Activated CD4-positive, CD25-positive, alpha-beta regulatory T cell treated with anti-CD3 and anti-CD28 coated beads, Interleukin-2, amount 50 U/mL, for 16 hours (primary cell): ENCODE results near the gene CNN3.

Source experiments
- DNase-seq: peaks from one replicate; pipeline ENCODE4 v3.0.0-alpha.2; 2020; ENCODE audit warnings: low read depth, low spot score

The CNN3 gene

DNA sequence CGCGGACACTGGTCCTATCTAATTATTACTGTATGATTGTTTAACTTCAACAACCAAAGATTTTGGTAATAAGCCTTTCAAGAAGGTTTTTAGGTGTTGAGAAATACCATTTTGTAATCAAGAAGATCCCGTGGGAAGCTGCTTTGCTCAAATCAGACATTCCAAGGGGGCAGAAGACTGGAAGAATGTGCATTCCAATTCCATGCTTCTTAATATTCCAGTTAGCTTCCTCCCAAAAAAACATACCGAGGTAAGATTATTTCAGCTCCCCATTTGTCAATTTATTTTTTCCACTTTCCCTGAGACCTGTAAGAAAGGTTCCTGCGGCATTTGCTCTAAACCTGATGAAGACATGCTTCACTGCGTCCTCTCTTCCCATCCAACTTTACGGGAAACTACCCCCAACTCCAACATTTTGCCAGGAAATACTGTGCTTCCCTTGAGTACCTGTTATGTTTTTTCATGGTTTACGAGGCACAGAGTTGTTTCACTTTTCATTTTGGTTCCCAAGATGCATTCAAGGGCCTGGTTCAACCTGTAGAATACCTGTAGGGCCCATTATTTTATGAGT lies 4.1 kb downstream of the CNN3 start:
- DNase-seq: no peak

DNA sequence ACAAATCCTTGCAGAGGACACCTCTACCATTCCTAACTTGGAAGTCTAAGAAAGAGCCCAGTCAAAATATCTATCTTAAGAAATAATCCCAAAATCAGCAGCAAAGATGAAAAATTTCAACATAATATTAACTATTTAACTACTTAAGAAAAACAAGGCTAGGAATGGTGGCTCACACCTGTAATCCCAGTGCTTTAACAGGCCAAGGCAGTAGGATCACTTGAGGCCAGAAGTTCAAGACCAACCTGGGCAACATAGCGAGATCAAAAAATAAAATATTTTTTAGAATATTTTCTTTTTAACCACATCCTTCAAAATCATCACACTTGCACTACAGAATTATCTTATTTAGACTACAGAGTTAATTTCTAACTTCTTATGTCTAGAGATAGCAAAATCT lies 4.9 kb downstream of the CNN3 start:
- DNase-seq: no peak

DNA sequence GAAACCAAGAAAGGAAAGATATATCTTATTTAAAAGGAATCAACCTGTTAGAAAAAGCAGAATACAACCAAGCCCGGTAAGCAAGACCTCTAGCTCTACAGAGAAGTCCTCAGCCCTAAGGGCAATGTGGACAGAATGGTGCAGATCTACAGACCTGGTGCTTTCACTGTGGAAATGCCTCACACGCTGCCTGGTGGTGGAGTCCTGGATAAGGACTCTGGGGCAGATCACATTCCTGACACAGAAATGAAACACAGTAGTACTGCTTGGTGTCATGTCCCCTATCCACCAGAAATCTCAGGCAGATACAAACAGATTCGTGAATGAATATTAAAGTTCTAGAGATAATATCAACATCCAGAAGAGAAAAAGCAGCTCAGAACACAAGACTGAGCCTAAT lies 6.8 kb downstream of the CNN3 start:
- DNase-seq: no peak

DNA sequence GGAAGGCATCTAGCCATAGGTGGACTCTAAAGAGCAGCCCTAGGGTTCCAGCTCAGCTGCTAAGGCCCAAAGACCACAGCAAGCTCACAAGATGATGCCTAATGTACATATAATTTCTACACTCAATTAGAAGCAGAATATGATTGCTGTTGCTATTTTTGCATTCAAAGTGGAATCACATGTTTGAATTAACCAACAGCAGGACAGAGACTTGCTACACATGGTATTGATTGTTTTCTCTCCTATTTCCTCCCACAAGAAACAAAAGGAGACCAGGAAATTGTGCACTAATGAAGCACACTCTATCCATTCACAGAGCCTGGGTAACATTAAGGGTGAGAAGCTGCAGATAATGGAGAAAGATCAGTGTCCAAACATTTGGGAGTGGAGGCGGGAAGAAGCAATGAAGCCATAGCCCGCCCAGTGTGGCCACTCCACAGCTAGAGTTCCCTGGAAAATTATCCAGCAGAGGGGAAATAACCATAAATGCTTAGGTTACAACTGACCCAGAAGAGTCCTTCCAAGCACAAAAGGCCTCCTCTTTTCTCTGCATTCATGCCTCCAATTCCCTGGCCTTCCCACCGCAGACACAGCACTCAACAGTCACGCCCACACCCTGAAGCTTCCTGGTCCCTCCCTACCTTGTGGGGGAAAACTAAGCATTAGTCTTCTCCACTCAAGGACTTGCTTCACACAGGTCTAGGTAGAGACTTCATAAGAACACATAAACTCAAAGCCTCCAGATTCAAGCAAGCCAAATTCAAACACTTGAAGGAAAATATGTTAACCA lies 7.5 kb downstream of the CNN3 start:
- DNase-seq: no peak

DNA sequence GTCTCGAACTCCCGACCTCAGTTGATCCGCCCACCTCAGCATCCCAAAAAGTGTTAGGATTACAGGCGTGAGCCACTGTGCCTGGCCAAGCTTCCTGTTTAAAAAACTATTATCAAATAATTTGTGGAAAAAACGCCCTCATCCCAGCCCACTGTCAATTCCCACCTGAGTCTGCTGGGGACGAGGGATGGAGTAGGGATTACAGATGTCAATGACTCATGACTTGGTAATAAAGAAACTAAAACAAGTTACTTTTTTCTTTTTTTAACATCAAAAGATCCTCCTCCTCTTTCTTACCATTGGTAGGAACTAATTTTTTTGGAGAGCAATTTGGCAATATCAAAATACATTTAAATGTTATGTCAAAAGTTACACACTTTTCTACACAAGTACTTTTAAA lies 9.7 kb downstream of the CNN3 start:
- DNase-seq: no peak

DNA sequence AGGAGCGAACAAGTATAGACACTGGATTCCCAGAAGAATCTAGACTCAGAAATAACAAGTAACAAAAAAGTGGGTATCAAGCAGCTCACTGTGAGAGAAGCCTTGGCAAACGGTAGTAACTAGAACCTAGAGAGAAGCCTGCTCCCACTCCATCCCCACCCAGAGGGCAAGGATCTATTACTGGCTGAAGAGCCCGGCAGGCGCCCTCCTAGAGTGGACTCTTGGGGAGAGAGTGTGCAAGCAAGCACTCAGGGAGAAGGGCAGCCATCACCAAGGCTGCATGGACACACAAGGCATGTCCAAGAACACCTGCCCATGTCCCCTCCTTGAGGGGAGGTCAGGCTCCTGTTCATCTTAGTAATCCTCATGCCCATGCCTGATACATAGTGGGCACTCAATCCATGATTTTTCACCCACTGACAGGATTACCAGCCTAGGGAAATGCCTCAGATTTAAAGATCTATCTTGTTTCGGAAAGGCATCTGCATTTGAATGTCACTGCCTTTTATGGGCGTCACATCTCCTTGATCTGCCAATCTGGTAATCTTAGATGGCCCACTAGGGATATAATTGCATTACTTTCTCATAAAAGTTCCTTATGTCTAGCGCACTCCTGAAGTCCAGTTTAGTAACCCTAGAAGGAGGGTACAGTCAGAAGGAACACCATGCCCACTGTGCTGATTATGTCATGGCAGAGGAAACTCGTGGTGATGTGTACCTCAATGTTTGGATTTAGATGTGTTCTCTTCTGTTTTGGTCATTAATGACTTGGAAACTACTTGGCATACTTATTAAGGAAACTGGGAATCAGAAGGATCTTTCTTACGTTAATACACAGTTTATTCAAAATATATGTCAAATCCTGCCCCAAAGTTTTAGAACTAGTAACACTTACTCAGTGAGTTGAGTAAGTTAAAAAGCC lies 14.4 kb downstream of the CNN3 start:
- no peak for DNase-seq

DNA sequence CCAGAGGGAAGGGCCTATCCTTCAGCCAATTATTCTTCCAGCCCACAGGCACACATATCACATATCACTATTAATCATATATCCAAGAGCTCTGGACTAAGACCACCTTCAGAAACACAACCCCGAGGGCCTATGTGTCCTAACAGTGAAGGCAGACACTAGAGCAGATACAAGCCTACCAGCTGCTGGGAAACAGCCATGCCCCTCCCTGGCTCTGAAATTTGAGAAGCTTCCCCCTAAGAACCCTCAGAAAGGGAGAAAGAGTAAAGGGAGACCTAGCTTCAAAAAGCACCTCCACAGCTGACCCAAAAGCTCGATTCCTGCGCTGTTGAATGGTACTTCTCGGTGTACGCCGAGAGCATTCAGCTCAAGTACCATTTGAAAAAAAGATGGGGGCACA lies 17.4 kb downstream of the CNN3 start:
- no peak for DNase-seq

DNA sequence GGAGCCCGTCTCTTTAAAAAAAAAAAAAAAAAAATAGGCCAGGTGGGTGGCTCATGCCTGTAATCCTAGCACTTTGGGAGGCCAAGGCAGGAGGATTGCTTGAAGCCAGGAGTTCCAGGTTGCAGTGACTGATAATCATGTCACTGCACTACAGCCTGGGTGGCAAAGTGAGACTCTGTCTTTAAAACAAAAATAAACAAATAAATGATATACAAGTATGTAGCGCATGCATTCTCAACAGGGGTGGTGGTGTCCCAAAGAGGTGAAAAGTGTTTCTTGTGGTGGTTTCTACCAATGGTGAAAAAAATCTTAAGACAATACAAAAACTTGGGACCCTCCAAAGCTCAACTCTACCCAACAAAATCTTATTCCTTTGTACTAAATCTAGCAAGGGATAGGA lies 17.9 kb downstream of the CNN3 start:
- no peak for DNase-seq

DNA sequence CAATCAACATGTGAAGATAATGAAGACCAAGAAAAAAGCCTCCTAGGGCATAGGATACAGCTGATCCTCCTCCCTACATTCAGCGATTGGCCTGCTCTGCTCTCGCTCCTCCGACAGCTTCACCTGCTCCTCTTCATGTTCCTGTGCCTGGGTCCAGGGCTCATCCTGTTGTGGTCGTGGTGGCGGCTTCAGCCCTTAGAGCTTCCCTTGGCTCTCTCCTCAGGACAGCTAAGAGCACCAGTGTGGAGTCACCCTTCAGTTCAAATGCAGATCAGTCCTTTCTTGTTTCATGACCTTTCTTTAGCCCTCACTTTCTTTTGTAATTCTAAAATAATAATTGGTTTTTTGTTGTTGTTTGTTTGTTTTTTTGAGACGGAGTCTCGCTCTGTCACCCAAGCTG lies 18.7 kb downstream of the CNN3 start:
- DNase-seq: no peak

DNA sequence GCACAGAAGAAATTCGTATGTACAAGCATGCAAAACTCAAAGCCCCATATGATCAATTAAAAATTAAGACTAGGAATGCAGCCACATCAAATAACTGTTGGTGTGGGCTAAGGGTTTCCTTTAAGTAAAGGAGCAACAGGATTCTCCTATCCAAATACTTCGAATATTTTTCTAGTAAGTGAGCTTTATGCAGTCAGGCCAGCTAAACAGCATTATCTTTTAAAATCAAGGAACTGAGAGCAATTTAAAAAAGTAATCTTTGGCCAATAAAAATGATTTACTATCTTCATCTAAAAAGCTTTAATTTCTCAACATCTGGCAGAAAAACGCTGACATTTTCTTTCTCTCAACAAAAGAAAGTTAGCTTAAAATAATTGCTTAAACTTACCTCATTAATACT lies 19.8 kb downstream of the CNN3 start:
- DNase-seq: no peak

DNA sequence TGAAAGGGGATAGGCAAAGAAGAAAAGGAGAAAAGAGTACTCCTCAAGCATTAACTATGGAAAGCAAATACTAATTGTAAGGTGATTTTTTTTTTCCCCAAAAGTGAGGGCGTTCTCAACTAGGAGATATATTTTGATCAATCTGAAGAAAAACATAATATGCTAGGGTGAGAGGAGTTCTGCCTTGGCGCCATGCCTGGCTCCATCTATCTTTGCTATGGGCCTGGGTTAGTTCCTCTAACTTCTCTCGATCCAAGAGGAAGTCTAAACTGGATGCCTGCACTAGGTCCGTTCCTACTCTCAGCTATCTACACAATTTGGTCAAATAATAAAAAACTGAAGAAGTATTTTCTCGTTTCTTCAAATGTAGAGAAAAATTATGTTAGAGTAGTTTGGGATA lies 20.5 kb downstream of the CNN3 start:
- no peak for DNase-seq

DNA sequence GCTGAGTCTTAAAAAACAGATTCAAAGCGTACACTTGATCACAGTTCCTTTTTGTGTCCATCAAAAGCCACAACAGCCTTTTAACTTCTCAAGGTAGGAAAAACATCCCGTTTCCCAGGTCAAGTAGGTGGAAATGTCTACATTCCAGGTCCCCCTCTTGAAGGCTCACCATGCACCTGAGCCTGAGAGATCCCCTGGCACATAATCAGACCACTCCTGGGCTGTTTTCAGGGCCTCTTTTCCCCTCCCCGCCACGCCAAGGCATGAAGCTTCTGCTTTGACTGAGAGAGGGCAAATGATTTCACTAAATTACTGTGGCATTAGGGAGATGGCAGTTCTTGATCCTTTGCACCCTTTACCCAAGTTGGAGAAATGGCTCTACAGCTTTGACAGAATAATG lies 21.7 kb downstream of the CNN3 start:
- DNase-seq: no peak

DNA sequence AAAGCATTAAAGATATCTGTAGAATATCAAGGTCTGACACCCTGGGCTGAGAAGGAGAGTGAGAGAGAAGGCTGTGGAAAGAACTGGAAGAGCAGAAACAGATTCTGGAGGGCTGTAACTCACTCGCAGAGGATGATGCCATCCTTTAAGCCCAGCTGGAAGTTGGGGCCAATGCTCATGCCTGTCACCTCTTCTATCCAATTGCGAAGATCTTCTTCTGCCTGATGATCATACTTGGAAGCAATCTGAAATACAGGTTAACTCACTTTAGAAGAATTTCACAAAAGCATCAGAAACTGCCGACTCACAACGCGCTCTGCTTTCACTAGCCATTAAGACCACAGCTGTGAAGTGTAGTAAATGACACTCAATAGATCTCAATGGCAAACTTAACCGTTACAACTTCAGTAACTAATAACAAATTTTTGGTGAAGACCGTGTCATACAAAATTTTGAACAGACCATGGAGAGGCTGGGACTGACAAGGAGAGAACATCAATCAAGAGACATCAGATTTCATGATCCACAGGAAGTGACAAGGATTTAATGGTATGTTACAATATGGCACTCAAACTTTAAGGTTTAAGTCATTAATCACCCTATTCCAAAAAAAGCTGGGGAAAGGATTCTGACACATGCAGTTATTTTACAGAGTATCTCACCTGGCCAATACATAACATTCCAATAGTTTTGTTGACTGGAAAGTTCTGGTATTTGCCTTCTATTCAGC lies 23.5 kb downstream of the CNN3 start:
- DNase-seq: no peak

DNA sequence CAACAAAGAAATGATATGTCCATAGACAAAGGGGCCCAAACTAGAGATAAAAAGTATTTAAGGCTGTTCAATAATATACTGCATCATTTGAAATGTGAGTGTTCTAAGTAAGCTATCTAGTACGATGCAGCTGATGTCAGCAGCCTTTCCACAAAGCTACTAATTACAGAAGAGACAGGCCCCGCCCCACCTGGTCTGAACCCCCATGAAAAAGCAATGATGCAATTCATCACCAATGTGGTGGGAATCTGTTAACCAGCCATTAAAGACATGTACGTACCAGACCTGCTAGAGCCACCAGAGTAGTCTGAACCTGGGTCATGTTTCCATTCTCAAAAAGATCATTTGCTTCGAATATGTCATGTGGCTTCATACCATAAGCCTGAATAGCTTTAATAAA lies 25.1 kb downstream of the CNN3 start:
- no peak for DNase-seq

DNA sequence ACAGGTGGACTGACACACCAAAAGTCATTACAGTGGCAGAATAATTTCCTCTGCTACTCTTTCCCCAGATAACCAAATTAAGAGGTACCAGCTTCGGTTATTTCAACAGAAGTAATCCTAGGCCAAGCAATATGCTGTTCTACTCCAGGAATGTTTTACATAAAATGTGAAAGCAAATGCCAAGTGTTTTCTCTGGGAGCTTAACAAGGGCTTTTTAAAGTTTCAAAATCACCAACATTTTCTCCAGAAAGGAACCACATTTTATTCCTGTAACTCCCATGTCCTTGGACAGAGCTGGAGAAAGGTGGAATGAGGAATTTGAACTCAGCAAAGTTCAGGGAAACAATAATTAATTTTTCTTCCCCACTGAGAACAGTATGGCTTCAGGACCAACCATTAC lies 27.2 kb downstream of the CNN3 start:
- no peak for DNase-seq

DNA sequence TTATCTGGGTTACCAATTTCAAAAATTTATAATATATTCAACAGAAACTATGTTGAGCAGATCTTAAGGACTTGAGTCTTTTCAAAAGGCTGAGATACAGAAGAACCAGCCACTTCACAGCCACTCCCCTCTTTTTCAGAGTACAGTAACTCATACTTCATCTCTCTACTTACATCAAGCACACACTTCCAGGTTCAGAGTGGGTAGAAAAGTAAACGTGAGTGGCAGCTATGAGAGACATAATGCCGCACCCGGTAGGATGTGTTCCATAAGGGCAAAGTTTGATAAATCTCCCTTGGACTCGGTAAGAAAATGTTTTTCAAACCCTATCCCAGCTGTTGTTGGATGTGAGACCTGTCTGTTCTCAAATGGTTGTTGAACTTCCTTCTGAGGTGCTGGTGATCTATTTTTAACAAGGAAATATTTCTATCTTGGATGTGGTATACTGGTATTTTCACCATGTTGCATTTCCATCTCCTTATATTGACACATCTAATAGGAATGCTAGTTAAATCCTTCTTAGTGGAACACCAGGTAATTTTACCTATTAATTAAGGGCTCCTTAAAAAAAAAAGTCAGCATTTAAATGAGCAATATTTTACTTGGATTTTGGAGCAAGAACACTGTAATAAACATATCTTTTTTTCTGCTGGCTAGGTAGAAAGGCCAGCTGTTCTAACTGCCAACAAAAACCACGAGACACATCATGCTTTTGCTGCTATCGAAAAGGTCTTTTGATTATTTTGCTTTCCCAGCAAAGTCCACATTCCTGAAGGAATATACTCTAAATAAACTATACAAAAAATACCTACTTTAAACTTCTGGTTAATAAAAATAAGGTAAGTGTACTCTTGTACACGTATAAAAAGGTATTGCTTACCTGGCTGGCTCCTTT lies 28.2 kb downstream of the CNN3 start:
- no peak for DNase-seq

DNA sequence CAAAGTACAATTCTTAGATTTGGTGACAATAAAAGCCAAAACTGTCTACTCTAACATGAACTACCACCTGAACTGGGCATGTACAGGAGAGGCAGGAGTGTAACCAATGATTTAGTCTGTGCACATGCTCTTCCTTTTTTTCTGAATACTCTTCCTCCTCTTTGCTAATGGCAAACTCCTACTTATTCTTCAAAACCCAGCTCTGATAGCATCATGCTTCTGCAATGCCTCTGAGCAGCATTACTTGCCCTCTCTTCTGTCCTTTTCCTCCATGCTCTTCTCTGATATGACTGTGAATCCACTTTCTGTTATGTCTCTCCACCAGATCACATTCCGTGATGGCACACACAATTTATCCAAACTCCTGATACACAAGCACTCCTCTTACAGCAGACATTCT lies 31.4 kb downstream of the CNN3 start:
- DNase-seq: no peak

DNA sequence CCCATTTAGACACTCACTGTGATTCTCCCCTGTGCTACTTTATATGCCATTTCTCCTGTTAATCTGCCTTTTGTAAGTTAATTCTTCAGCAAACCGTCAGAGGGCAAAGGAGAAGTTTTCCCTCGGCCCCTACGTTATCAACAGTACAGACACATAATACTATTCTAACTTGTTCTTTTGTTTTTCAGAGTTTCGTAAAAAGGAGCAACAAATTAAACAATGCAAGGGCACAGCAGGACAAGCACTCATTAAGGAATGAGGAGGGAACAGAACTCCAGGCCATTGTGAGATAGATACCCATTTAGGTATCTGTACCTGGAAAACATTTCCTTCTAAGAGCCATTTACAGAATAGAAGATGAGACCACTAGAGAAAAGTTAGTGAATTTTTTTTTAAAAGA lies 32.3 kb downstream of the CNN3 start:
- DNase-seq: no peak

DNA sequence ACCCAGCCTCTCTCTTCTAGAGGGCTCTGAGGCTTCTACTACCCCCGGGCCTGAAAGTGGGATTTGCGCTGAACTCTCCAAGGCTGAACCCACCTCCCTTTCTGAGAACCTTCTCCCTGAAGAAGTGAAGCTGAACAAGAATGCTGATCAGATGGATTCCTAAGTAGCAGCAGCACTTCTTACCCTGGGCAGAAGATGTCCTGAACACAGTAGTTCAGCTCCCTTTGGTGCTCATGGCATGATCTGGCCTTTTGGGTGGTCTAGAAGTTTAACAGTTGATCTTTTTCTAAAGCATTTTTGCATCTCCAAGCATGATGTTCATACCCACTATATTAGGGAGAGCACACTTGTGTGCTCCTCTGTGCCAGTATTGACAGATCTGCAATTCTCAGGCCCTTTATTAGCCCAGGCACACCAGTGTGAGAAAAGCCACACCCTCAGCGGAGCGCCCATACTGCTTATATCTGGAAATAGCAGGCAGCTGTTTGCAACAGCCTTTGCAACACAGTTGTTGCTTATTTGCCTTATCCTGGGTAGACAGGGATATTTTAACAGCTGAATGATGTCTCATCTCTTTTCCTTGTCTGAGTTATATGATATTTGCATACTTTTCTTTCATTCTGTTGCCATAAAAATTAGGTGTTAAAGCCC lies 34.2 kb downstream of the CNN3 start:
- DNase-seq: no peak

DNA sequence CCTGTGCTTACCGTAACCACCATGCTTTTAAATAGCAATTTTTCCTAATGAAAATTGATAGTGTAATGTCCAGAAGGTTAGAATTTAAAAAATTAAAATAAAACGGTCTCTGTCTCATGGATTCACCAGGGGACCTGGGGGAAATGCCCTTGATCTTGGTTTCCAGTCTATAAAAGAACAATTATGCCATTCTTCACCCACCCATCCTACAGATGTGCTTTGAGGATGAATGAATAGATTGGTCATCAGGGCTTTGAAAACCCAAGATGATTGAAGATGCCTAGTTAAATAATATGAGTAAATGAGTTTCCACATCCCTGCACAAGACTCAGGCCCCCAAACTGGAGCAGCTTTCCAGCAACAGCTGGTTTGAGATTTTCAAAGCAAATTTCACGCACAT lies 38.7 kb downstream of the CNN3 start:
- no peak for DNase-seq
